Sigmoid colon (tissue), 7 donors: ENCODE data around the gene SYT15. TPM values are rescaled to one million over a fixed set of nuclear protein-coding genes. Genes with fewer than 3 reads are reported as not detected.
A peak's percentile ranks its signal among the peaks of the same experiment; 100 is the strongest.

ENCODE experiments used
- DNase-seq: peaks from one replicate; pipeline ENCODE4 v3.0.0-alpha.2; 2019
- H3K27ac ChIP-seq, 4 donors: fragments of 200-600 bp; sonication (generic); one replicate each; pipeline ENCODE4 v1.5.1; 2016 to 2019; ENCODE audit warnings: mild to moderate bottlenecking in 1 of 4
- H3K27me3 ChIP-seq, 3 donors: fragments of 200-600 bp; sonication (generic); one replicate each; pipeline ENCODE4 v1.5.1; 2019; ENCODE audit warnings: mild to moderate bottlenecking in 1 of 3
- H3K36me3 ChIP-seq, 4 donors: fragments of 200-600 bp; sonication (generic); one replicate each; pipeline ENCODE4 v1.5.1; 2016 to 2019
- H3K4me1 ChIP-seq, 4 donors: fragments of 200-600 bp; sonication (generic); one replicate each; pipeline ENCODE4 v1.5.1; 2017 to 2019
- H3K4me3 ChIP-seq, 4 donors: fragments of 200-600 bp; sonication (generic); one replicate each; pipeline ENCODE4 v1.5.1; 2017 to 2019; ENCODE audit warnings: mild to moderate bottlenecking in 2 of 4, moderate library complexity in 1 of 4
- H3K9me3 ChIP-seq, 4 donors: fragments of 200-600 bp in 3 of 4; sonication (generic) in 3 of 4; one replicate each; pipeline versions ENCODE4 v1.5.1 to v1.6.1; 2013 to 2019
- EP300 ChIP-seq, 4 donors: sonication (generic); formaldehyde crosslinking; IDR thresholded peaks; one replicate each; pipeline ENCODE4 v1.6.1; 2017; ENCODE audit warnings: antibody characterized with exemption in 4 of 4
- POLR2A ChIP-seq, 2 donors: fragments of 450-650 bp; IDR thresholded peaks; one replicate each; pipeline ENCODE4 v1.6.1; 2016; ENCODE audit warnings: antibody characterized with exemption in 2 of 2, mild to moderate bottlenecking in 2 of 2, moderate library complexity in 2 of 2
- POLR2AphosphoS5 ChIP-seq, 4 donors: sonication (generic); formaldehyde crosslinking; IDR thresholded peaks; one replicate each; pipeline ENCODE4 v1.6.1; 2017; ENCODE audit warnings: antibody characterized with exemption in 4 of 4
- WGBS, 2 donors: extraction: QIAGEN DNeasy Blood & Tissue Kit; methylation state at CpG; one replicate each; pipeline ENCODE4 v1.1.7; 2013; 5-methylcytosine and 5-hydroxymethylcytosine counted together
- intact Hi-C: fragments of 100-400 bp; cut with DNase I; formaldehyde crosslinking; loops from one replicate; pipeline ENCODE4 v1.15.1; 2023
- polyA plus RNA-seq, 3 donors: library from polyadenylated mRNA; stranded (reverse); fragments of 200-250 nt; gene quantifications; one replicate each; pipeline ENCODE4 v1.2.3, GENCODE V29; 2013
- total RNA-seq, 4 donors: library from RNA; depleted of rRNA; stranded (reverse); fragments of >200 nt; gene quantifications; one replicate each; pipeline ENCODE4 v1.1.0, GENCODE V29; 2016
- TF ChIP-seq, protein P1 (sequence below), 4 experiments: fragments of 450-650 bp in 3 of 4; fragments of 200-600 bp in 1 of 4; IDR thresholded peaks; one replicate each; pipeline ENCODE4 v1.5.1; 2016 to 2019; ENCODE audit warnings: antibody characterized with exemption in 4 of 4, mild to moderate bottlenecking in 3 of 4, moderate library complexity in 2 of 4
- donor health status: healthy with polysubstance abuse.
- donor health status: Bipolar disorder and iron deficiency.
- donor health status: healthy.

The SYT15 gene
- total and polyA plus RNA-seq, 7 donors = 0.81 to 1.7 (median 1.2) TPM

DNA sequence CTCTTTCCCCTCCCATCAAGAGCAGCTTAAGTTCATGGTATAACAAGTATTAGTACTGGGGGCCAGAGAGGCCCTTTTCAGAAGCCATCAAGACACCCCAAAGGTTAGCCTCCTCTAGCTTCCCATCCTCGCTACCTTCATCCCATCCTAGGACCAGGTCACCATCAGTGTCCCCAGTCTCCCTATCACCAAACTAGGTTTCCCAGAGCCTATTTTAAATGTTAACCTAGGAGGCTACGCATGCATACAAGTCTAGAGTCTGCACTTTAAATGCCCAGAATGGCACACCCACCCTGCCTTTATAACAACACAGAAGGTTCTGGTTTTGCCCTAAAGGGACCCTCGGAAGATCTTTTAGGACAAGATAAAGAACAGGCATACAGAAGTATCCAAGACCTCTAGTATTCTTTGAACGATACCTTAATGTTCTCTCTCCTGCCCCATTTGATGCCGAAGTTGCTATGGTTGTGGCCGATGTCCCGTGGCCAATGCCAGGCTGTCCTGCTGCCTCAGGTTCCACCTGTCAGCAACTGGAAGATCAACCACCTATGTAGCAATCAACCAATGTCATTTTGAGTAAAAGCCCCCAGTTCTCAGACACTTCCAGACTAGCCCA, 24.7 kb upstream of the SYT15 start:
- DNase-seq = no peak
- WGBS, 2 donors = 89 to 90% methylated on average over 7 of the region's 7 CpGs
- Histone ChIP-seq H3K4me1 (peaks cover 0 to 13% (median 12%) of the 10 kb centered on the region in 4 donors), H3K27me3 (peaks cover 22 to 50% (median 31%) of the 10 kb centered on the region in 3 donors), H3K4me3 (no peak overlapping the region), H3K27ac (no peak overlapping the region), H3K9me3 (no peaks in the 10 kb centered on the region), H3K36me3 (no peaks in the 10 kb centered on the region)
- intact Hi-C loops = no loop called here
- no peak for TF ChIP-seq POLR2AphosphoS5 (IDR thresholded peaks at IDR 0.05)
- TF ChIP-seq EP300 (IDR thresholded peaks at IDR 0.05) = no peak
- TF ChIP-seq, protein P1, sequence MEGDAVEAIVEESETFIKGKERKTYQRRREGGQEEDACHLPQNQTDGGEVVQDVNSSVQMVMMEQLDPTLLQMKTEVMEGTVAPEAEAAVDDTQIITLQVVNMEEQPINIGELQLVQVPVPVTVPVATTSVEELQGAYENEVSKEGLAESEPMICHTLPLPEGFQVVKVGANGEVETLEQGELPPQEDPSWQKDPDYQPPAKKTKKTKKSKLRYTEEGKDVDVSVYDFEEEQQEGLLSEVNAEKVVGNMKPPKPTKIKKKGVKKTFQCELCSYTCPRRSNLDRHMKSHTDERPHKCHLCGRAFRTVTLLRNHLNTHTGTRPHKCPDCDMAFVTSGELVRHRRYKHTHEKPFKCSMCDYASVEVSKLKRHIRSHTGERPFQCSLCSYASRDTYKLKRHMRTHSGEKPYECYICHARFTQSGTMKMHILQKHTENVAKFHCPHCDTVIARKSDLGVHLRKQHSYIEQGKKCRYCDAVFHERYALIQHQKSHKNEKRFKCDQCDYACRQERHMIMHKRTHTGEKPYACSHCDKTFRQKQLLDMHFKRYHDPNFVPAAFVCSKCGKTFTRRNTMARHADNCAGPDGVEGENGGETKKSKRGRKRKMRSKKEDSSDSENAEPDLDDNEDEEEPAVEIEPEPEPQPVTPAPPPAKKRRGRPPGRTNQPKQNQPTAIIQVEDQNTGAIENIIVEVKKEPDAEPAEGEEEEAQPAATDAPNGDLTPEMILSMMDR (IDR thresholded peaks at IDR 0.05) = no peak
- no peak for TF ChIP-seq POLR2A (IDR thresholded peaks at IDR 0.05)

- WGBS, 2 donors = 62 to 79% methylated on average over 4 of the region's 4 CpGs
- intact Hi-C loops = no loop called here
- peak; percentile 64 for DNase-seq
Observed at GRCh38 chr10:46555366-46555712, 23.6 kb upstream of the SYT15 start.

DNA sequence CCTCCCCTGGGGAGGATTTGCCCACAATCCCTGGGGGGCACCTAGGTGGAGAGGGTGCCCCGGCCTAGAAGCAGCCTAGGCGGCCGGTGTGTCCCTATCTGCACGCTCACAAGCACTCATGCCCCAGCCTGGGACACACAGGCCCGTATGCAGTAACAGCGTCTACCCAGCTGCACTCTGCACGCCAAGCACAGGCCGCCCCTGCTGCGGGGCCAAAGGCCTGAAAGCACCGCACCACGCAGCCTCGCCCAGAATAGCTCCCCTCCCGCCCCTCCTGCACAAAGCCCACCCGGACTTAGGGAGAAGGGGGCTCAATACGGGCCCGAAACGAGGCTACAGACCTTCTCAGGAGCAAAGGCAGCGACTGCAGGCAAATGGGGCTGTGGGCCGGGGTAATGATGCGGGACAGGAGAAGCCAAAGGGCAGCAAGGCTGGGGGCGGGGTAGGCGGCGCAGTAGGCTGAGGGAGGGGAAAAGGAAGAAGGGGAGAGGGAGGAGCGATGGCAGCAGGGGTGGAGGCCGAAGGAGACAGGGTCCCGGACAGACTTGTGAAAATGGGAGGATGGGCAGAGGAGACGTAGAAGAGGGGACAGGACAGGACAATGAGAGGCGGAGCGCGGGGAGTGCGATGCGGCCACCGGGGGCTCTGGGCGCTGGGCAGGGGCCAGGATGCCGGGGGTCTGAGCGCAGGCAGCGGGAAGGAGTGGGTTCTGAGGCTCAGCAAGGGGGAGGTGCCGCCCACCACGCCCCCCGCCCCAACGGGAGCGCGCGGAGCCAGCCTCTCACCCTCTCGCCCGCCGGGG, 23.0 kb upstream of the SYT15 start:
- TF ChIP-seq POLR2AphosphoS5 (IDR thresholded peaks at IDR 0.05) (no peak), POLR2A (IDR thresholded peaks at IDR 0.05) (peak in 1 of 2 donors; percentile 19), EP300 (IDR thresholded peaks at IDR 0.05) (no peak)
- TF ChIP-seq, protein P1 (IDR thresholded peaks at IDR 0.05) = no peak
- DNase-seq = peak; percentile 66
- peaks cover 0 to 13% (median 12%) of the 10 kb centered on the region in 4 donors for H3K4me1 ChIP-seq
- WGBS, 2 donors = 13 to 25% methylated on average over 47 of the region's 47 CpGs
- no peaks in the 10 kb centered on the region for H3K36me3 ChIP-seq
- no peaks in the 10 kb centered on the region for H3K9me3 ChIP-seq
- no peak overlapping the region for H3K27ac ChIP-seq
- peak overlapping the region in 3 of 4 donors; percentile 34 to 49 (median 47) for H3K4me3 ChIP-seq
- peaks cover 22 to 54% (median 31%) of the 10 kb centered on the region in 3 donors for H3K27me3 ChIP-seq
- intact Hi-C loops = no loop called here

More at GRCh38 chr10:46555366-46555712, 23.6 kb upstream of the SYT15 start:
- no peaks in the 10 kb centered on the region for H3K9me3 ChIP-seq
- H3K4me1 ChIP-seq = peaks cover 0 to 13% (median 12%) of the 10 kb centered on the region in 4 donors
- H3K27me3 ChIP-seq = peaks cover 22 to 54% (median 31%) of the 10 kb centered on the region in 3 donors
- H3K27ac ChIP-seq = no peak overlapping the region
- H3K36me3 ChIP-seq = no peaks in the 10 kb centered on the region
- no peak for TF ChIP-seq POLR2A (IDR thresholded peaks at IDR 0.05)
- TF ChIP-seq POLR2AphosphoS5 (IDR thresholded peaks at IDR 0.05) = no peak
- TF ChIP-seq EP300 (IDR thresholded peaks at IDR 0.05) = no peak
- TF ChIP-seq, protein P1 (IDR thresholded peaks at IDR 0.05) = no peak
- H3K4me3 ChIP-seq = peak overlapping the region in 1 of 4 donors; percentile 34

DNA sequence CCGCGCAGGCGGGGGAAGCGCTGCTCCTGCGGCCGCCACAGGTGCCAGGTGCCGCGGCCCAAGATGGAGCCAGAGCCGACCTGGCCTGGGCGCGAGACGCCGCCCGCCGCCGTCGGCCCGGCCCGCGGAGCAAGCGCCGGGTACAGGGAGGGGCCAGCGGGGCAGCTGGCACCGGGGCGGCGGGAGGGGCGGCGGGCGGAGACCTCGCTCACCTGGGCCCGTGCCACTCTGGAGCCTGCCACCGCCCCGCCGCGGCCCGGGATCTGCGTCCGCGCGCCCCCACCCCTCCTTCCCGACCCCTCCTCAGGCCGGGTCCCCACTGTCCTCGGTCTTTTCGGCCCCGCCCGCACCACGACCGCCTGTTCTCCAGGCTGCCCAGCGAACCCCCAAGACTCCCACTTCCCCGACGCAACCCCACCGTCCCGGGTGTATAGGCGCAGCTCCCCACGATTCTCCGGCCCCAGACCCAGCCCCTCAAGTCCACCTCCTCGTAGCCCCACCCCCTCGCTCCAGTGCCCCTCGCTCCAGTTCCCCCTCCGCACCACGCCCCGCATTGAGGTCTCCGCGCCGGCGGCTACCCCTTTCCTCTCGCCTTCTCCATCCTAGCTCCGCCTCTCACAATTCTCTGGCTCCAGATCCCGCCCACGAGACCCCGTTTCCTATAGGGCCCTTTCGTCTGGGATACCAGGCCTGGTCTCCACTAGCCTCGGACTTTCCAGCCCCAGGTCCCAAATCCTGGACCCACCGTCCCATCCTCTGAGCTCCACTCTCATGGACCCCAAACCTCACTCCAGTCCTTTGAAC, 22.2 kb upstream of the SYT15 start, which contains the start of gene GPRIN2:
TSS of gene GPRIN2 (minus strand) at position 144 of the 804 bp plus-strand sequence. CDS start 5,922 bp downstream, outside the sequence.
- TF ChIP-seq EP300 (IDR thresholded peaks at IDR 0.05) (no peak), POLR2AphosphoS5 (IDR thresholded peaks at IDR 0.05) (no peak), POLR2A (IDR thresholded peaks at IDR 0.05) (no peak)
- TF ChIP-seq, protein P1 (IDR thresholded peaks at IDR 0.05) = no peak
- H3K9me3 ChIP-seq = no peaks in the 10 kb centered on the region
- H3K4me1 ChIP-seq = peaks cover 0 to 13% (median 12%) of the 10 kb centered on the region in 4 donors
- intact Hi-C loops = no loop called here
- peaks cover 22 to 54% (median 31%) of the 10 kb centered on the region in 3 donors for H3K27me3 ChIP-seq
- 3 to 4% methylated on average over 74 of the region's 74 CpGs for WGBS, 2 donors
- no peaks in the 10 kb centered on the region for H3K36me3 ChIP-seq
- H3K27ac ChIP-seq = no peak within 1 kb of the TSS
- peak; percentile 72 for DNase-seq
- H3K4me3 ChIP-seq = peak within 1 kb of the TSS in 3 of 4 donors; percentile 34 to 49 (median 47)
